Sigmoid colon (tissue), 3 donors: Measurements from ENCODE around the gene TAC4.

Experiments
- CTCF ChIP-seq, 4 experiments: fragments of 450-650 bp in 3 of 4; fragments of 200-600 bp in 1 of 4; IDR thresholded peaks; one replicate each; pipeline ENCODE4 v1.5.1; 2016 to 2019; ENCODE audit warnings: antibody characterized with exemption in 4 of 4, mild to moderate bottlenecking in 3 of 4, moderate library complexity in 2 of 4
- POLR2A ChIP-seq, 2 donors: fragments of 450-650 bp; IDR thresholded peaks; one replicate each; pipeline ENCODE4 v1.6.1; 2016; ENCODE audit warnings: antibody characterized with exemption in 2 of 2, mild to moderate bottlenecking in 2 of 2, moderate library complexity in 2 of 2

- TF ChIP-seq POLR2A (IDR thresholded peaks at IDR 0.05): no peak
- no peak for TF ChIP-seq CTCF (IDR thresholded peaks at IDR 0.05)
Observed at GRCh38 chr17:49819651-49820050, 28.2 kb downstream of the TAC4 start.
